Spleen (tissue), 7 donors: ENCODE results near the gene PAM.

Experiments used
- POLR2A ChIP-seq, 3 donors: fragments of 450-650 bp; IDR thresholded peaks; one replicate each; pipeline ENCODE4 v1.5.1; 2017; ENCODE audit warnings: antibody characterized with exemption in 3 of 3, mild to moderate bottlenecking in 1 of 3
- POLR2AphosphoS5 ChIP-seq, 3 donors: sonication (generic); formaldehyde crosslinking; IDR thresholded peaks; one replicate each; pipeline ENCODE4 v1.5.1; 2017; ENCODE audit warnings: antibody characterized with exemption in 3 of 3
- TF ChIP-seq, protein P1 (sequence below), 11 experiments: fragments of 200-600 bp in 7 of 11; fragments of 450-650 bp in 4 of 11; sonication (generic) in 4 of 11; IDR thresholded peaks in 8 of 11; conservative IDR thresholded peaks in 3 of 11; 1 replicate in 7 of 11; 2 replicates in 4 of 11; pipeline versions ENCODE4 v1.4.0 to v1.8.0; 2016 to 2021; ENCODE audit warnings: antibody characterized with exemption in 11 of 11, inconsistent platforms in 4 of 11, mild to moderate bottlenecking in 1 of 11
- donor health status: DM: no; HTN: no; CAD: no; lungs with moderate emphysema.
- donor health status: DM: no; HTN: no; CAD: no.
- donor health status: DM: no; HTN: no; CAD: no.

DNA sequence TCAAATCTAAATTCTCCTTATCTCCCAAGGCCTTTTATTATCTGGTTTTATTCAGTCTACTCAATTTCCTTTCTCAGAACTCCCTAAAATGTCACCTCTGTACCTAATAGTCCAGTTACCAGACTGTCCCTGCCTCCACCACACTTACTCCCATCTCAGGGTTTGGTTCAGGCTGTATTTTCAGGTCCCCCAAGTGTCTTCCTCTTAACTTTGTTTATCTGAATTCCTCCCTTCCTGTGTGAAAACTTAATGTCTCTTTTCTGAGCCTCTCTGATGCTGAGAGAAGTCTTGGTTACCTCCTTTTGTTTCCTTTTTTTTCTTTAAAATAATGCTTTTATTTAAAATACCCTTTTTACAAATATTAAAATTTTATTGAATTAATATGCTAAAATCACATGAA, 133.4 kb downstream of the PAM start:
- TF ChIP-seq, protein P1, sequence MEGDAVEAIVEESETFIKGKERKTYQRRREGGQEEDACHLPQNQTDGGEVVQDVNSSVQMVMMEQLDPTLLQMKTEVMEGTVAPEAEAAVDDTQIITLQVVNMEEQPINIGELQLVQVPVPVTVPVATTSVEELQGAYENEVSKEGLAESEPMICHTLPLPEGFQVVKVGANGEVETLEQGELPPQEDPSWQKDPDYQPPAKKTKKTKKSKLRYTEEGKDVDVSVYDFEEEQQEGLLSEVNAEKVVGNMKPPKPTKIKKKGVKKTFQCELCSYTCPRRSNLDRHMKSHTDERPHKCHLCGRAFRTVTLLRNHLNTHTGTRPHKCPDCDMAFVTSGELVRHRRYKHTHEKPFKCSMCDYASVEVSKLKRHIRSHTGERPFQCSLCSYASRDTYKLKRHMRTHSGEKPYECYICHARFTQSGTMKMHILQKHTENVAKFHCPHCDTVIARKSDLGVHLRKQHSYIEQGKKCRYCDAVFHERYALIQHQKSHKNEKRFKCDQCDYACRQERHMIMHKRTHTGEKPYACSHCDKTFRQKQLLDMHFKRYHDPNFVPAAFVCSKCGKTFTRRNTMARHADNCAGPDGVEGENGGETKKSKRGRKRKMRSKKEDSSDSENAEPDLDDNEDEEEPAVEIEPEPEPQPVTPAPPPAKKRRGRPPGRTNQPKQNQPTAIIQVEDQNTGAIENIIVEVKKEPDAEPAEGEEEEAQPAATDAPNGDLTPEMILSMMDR (IDR thresholded peaks at IDR 0.05 in 8 of 11, conservative IDR thresholded peaks at IDR 0.05 in 3 of 11), result no peak
- TF ChIP-seq POLR2A (IDR thresholded peaks at IDR 0.05), result no peak
- TF ChIP-seq POLR2AphosphoS5 (IDR thresholded peaks at IDR 0.05), result no peak
